ENCODE data around the gene FYN.
A peak's percentile ranks its signal among the peaks of the same experiment; 100 is the strongest.

FYN gene

DNA sequence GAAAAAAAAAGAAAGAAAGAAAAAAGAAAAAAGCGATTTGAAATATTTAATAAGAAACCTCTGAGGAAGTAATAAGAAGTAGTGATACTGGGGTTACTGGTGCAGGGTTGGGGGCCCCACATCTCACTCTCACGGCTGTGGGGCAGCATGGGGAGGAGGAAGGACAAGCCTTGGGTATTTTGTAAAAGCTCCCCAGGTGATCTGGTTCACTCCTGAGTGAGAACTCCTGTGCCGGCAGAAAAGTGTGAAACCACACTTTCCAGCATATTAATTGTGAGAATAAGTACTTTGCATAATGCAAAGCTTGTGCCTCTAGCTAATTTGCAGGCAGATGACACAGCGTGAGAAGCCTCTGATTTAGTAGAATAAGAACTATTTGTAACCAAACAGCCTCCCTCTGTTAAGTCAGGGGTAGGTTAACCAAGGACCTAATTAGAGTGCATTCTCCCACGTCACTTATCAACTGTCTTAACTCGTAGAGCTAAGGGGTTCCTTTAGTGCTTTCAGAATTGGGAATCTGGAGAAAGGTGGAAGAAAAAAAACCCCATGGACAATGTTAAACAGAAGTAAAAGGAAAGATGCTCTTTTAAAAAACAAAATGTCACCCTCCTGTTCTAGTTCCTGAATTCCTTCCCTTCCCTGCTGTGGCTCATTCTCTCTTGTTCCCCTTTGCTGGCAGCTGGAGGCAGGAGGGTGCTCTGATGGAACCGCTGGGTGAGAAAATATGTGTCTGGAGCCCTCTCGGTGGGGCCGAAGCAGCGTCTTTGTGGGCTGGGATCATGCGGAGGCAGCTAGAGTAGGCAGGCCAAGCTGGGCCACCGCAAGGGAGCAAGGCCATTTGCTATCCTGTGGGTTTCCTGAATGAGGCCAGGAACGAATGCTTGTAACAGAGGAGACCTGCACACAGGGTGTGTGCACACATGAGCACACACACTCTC, 108.7 kb downstream of the FYN start:
- no peak for DNase-seq (ENCODE audit: low read depth)
- TF ChIP-seq, protein P1, sequence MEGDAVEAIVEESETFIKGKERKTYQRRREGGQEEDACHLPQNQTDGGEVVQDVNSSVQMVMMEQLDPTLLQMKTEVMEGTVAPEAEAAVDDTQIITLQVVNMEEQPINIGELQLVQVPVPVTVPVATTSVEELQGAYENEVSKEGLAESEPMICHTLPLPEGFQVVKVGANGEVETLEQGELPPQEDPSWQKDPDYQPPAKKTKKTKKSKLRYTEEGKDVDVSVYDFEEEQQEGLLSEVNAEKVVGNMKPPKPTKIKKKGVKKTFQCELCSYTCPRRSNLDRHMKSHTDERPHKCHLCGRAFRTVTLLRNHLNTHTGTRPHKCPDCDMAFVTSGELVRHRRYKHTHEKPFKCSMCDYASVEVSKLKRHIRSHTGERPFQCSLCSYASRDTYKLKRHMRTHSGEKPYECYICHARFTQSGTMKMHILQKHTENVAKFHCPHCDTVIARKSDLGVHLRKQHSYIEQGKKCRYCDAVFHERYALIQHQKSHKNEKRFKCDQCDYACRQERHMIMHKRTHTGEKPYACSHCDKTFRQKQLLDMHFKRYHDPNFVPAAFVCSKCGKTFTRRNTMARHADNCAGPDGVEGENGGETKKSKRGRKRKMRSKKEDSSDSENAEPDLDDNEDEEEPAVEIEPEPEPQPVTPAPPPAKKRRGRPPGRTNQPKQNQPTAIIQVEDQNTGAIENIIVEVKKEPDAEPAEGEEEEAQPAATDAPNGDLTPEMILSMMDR (IDR thresholded peaks at IDR 0.05; ENCODE audit: low read length, missing control alignments), result no peak
- H3K4me3 ChIP-seq (replicated peaks; ENCODE audit: low read depth, low read length), result no peak overlapping the region

DNA sequence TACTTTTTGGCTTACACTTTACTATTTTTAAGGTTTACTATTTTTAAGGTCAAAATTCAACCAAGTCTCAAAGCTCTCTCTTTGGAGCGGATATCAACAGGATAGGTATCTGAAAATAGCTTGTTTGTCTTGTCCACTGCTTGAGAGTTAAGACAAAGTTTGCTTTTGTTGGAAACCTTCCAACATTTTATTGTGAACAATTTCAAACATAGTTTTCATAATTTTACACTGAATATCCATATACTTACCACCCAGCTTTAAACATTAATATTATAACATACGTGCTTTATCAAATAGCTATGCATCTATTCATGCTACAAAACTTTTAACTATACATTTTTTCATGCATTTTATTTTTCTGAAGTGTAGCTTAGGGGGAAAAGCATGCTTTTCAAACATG, 109.9 kb downstream of the FYN start:
- no peak overlapping the region for H3K4me3 ChIP-seq (replicated peaks; ENCODE audit: low read depth, low read length)
- peak; percentile 54 for DNase-seq (ENCODE audit: low read depth)
- TF ChIP-seq, protein P1 (IDR thresholded peaks at IDR 0.05; ENCODE audit: low read length, missing control alignments), result no peak

DNA sequence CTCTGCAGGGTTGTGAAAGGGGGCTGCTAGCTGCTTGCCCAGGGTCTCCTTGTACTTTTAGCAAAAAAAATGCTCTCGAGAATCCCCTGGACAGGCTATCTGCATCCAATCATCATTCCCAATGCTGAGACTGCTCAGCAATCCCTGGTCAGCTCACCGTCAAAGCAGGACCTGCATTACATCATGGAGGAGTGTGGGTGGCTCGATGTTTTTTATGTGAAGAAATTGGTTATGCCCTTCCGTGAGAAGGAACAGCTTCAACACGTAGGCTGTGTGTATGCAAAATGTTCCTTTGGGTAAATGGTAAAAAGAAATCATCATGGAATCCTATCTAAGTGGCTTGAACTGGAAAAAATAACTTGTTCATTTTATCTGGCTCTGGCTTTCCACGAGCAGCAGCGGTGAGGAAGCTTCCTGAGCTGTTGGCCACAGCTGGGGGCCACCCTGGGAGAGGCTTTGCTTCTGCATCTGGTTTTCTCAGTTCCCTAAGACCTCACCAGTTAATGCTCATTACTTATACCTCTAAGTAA, 111.4 kb downstream of the FYN start:
- H3K4me3 ChIP-seq (replicated peaks; ENCODE audit: low read depth, low read length), result no peak overlapping the region
- TF ChIP-seq, protein P1 (IDR thresholded peaks at IDR 0.05; ENCODE audit: low read length, missing control alignments), result no peak
- DNase-seq (ENCODE audit: low read depth), result peak; percentile 51

DNA sequence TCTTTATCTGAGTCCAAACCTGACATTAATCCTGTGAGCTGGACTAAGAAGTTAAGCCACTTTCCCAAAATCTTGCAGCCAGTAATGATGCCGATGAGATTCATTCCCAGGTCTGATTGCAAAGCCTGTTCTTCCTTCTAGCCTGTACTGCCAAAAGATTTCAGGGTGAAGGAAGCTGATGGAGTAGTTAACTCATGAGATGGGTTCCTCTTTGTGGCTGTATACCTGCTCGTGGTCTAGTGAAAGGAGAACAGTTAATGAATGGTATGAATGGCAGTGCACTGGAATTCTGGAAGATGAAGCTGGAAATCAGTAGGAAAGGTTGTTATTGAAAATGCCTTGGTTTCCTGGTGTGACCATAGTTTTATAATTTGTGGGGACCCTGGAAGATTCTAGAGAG, 112.0 kb downstream of the FYN start:
- DNase-seq (ENCODE audit: low read depth), result no peak
- H3K4me3 ChIP-seq (replicated peaks; ENCODE audit: low read depth, low read length), result no peak overlapping the region
- TF ChIP-seq, protein P1 (IDR thresholded peaks at IDR 0.05; ENCODE audit: low read length, missing control alignments), result no peak

DNA sequence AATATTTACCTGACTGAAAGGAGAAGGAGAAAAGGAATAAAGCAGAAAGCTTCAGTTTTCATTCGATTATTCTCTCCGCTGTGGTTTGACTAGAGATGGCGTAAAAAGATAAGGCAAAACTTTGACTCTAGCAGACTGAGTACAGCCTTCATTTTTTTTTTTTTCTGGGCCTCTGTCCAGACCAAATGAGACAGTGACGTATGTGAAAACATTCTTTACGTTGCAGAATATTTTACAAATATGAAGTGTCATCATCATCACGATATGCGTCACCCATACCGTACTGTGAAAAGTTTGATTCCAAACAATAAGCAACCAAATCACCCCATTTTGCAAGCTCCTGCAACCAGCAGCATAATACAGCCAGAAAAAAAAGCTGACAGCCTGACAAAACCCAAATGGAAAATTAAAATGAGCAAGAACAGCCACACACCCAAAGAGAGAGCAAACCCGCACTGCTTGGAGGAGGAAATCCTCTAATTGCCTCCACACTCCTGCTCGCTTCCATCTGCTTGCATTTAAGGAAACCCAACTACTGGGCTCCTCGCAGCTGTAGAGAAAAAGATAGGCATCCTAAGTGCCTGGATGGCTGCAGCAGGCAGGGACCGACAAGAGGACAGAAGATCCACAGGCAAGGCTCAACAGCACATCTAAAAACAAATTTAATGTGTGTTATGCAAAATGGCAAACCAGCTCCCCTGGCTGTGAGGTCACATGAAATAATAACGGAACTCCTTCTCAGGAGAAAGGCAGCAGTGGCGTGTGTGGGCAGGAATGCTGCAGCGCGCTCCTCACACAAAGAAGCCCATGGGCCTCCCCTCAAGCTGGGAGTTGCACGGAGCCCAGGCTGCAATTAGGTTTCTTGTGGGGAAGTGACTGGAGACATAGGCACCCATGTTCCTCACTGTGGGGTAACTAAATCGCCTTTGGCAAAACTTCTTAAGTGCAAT, 113.1 kb downstream of the FYN start:
- peak; percentile 94 for DNase-seq (ENCODE audit: low read depth)
- no peak overlapping the region for H3K4me3 ChIP-seq (replicated peaks; ENCODE audit: low read depth, low read length)
- TF ChIP-seq, protein P1 (IDR thresholded peaks at IDR 0.05; ENCODE audit: low read length, missing control alignments), result no peak

DNA sequence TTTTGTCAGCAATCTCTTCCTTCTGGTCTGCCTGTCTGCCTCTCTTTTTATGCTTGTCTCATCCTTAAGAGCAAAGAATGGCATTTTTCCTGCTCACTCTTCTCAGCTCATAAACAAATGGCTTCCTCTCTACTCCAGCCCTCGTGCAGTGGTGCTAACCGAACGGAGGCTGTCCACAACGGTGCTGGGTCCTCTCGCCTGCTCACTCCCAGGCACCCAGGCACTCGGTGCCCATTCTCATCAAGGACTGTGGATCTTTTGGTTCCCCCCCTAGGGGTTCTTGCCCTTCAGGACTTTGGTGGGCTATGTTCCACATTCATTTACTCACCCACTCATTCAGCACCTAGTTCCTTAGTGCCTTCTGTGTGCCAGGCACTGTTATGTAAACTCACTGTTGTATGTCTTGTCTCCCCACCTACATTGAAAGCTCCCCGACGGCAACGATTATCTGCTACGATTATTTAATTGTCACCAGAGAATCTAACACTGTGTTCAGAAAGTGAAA, 113.9 kb downstream of the FYN start:
- TF ChIP-seq, protein P1 (IDR thresholded peaks at IDR 0.05; ENCODE audit: low read length, missing control alignments), result no peak
- no peak overlapping the region for H3K4me3 ChIP-seq (replicated peaks; ENCODE audit: low read depth, low read length)
- no peak for DNase-seq (ENCODE audit: low read depth)

All from fibroblast of pulmonary artery (primary cell).